DND-41 (cell line): ENCODE data around the gene CASP2.
A peak's percentile ranks its signal among the peaks of the same experiment; 100 is the strongest.

Source experiments
- ATAC-seq: fragments of 200-7000 bp; cut with Tn5 transposase; 3 replicates; pipeline ENCODE4 v1.9.1; 2021; ENCODE audit warnings: low read depth; ENCODE audit not compliant: insufficient read depth
- DNase-seq: peaks from one replicate; pipeline ENCODE4 v3.0.0-alpha.2; 2020
- H2AFZ ChIP-seq: 2 replicates; pipeline ENCODE4 v1.6.0; 2012; ENCODE audit warnings: low read depth, low read length
- H3K27ac ChIP-seq: 2 replicates; pipeline ENCODE4 v1.5.1; 2012; ENCODE audit warnings: low read length, inconsistent platforms
- H3K27me3 ChIP-seq: fragments of 200-600 bp; sonication (generic); 2 replicates; pipeline ENCODE4 v1.6.0; 2012; ENCODE audit warnings: low read length, mild to moderate bottlenecking, inconsistent platforms; ENCODE audit not compliant: insufficient read depth, poor library complexity
- H3K36me3 ChIP-seq: 2 replicates; pipeline ENCODE4 v1.5.1; 2012; ENCODE audit warnings: low read length, inconsistent platforms; ENCODE audit not compliant: insufficient read depth
- H3K4me1 ChIP-seq: 2 replicates; pipeline ENCODE4 v1.5.1; 2012; ENCODE audit warnings: mild to moderate bottlenecking, low read length; ENCODE audit not compliant: insufficient read depth
- H3K4me2 ChIP-seq: 2 replicates; pipeline ENCODE4 v1.6.0; 2012; ENCODE audit warnings: mild to moderate bottlenecking, moderate library complexity, low read length, inconsistent platforms; ENCODE audit not compliant: insufficient read depth
- H3K4me3 ChIP-seq, 2 experiments: fragments of 200-600 bp in 1 of 2; shearing (Covaris generic) in 1 of 2; 2 replicates each; pipeline ENCODE4 v1.5.1; 2012 to 2016; ENCODE audit warnings: inconsistent platforms in 2 of 2, low read length in 2 of 2, mild to moderate bottlenecking in 2 of 2, low read depth in 1 of 2, moderate library complexity in 1 of 2
- H3K79me2 ChIP-seq: 2 replicates; pipeline ENCODE4 v1.6.0; 2012; ENCODE audit warnings: low read length, inconsistent platforms; ENCODE audit not compliant: insufficient read depth
- H3K9ac ChIP-seq: 2 replicates; pipeline ENCODE4 v1.6.0; 2012; ENCODE audit warnings: low read depth, mild to moderate bottlenecking, inconsistent platforms, low read length, moderate library complexity
- H3K9me3 ChIP-seq: 2 replicates; pipeline ENCODE4 v1.5.1; 2012; ENCODE audit warnings: low read length, moderate library complexity, mild to moderate bottlenecking, inconsistent platforms; ENCODE audit not compliant: insufficient read depth, severe bottlenecking
- H4K20me1 ChIP-seq: 2 replicates; pipeline ENCODE4 v1.6.0; 2012; ENCODE audit warnings: low read length; ENCODE audit not compliant: insufficient read depth
- CTCF ChIP-seq: IDR thresholded peaks from 2 replicates; pipeline ENCODE4 v1.5.1; 2012; ENCODE audit warnings: borderline replicate concordance, low read length, moderate library complexity, mild to moderate bottlenecking; ENCODE audit not compliant: poor library complexity, severe bottlenecking; ENCODE audit errors: extremely low read depth
- EZH2 ChIP-seq: IDR thresholded peaks from 3 replicates; pipeline ENCODE4 v1.6.1; 2012; ENCODE audit warnings: borderline replicate concordance, low read depth, mild to moderate bottlenecking, moderate library complexity, low read length, inconsistent platforms; ENCODE audit not compliant: severe bottlenecking

CASP2 gene

GRCh38 chr7:143290293-143290692, 2.1 kb downstream of the CASP2 start:
- H3K4me3 ChIP-seq = peak overlapping the region; percentile 0 to 67; a peak in 3 of 4 replicates
- TF ChIP-seq CTCF = no peak
- TF ChIP-seq EZH2 = no peak
- H3K4me2 ChIP-seq = peak overlapping the region; percentile 77
- no peaks in the 10 kb centered on the region for H3K27me3 ChIP-seq
- H3K9ac ChIP-seq = peak overlapping the region; percentile 78
- H3K9me3 ChIP-seq = no peaks in the 10 kb centered on the region
- ATAC-seq (no peak), DNase-seq (no peak)
- H3K27ac ChIP-seq = peak overlapping the region; percentile 38
- peaks cover 76% of the 10 kb centered on the region for H3K79me2 ChIP-seq
- H3K36me3 ChIP-seq = peaks cover 58% of the 10 kb centered on the region
- no peak overlapping the region for H2AFZ ChIP-seq
- H4K20me1 ChIP-seq = peaks cover 46% of the 10 kb centered on the region
- H3K4me1 ChIP-seq = peaks cover 55% of the 10 kb centered on the region

DNA sequence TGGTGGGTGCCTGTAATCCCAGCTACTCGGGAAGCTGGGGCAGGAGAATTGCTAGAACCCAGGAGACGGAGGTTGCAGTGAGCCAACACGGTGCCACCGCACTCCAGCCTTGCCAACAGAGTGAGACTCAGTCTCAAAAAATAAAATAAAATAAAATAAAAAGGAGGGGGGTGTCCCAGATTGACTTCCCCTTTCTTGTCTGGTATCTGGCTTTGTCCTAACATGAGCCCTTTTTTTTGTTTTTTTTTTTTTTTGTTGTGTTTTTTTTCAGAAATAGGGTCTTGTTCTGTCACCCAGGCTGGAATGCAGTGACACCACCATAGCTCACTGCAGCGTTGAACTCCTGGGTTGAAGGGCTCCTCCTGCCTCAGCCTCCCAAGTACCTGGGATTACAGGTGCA, 4.7 kb downstream of the CASP2 start:
- H2AFZ ChIP-seq = no peak overlapping the region
- ATAC-seq (no peak), DNase-seq (no peak)
- peaks cover 50% of the 10 kb centered on the region for H3K4me1 ChIP-seq
- H3K27ac ChIP-seq = no peak overlapping the region
- no peak overlapping the region for H3K4me3 ChIP-seq
- H3K27me3 ChIP-seq = no peaks in the 10 kb centered on the region
- H3K9me3 ChIP-seq = no peaks in the 10 kb centered on the region
- TF ChIP-seq CTCF (no peak), EZH2 (no peak)
- no peak overlapping the region for H3K9ac ChIP-seq
- H4K20me1 ChIP-seq = peaks cover 57% of the 10 kb centered on the region
- H3K79me2 ChIP-seq = peaks cover 91% of the 10 kb centered on the region
- no peak overlapping the region for H3K4me2 ChIP-seq
- peaks cover 80% of the 10 kb centered on the region for H3K36me3 ChIP-seq

GRCh38 chr7:143295870-143296269, 7.7 kb downstream of the CASP2 start:
- no peak for ATAC-seq
- no peak for DNase-seq
- peaks cover 64% of the 10 kb centered on the region; the same call in 1 of the 2 replicates for H4K20me1 ChIP-seq
- no peak for TF ChIP-seq CTCF
- no peak for TF ChIP-seq EZH2
- peak overlapping the region; percentile 35; the same call in 1 of the 2 replicates for H3K4me2 ChIP-seq
- H3K9me3 ChIP-seq = no peaks in the 10 kb centered on the region
- H3K79me2 ChIP-seq = peaks cover 77% of the 10 kb centered on the region
- no peak overlapping the region for H3K9ac ChIP-seq
- H3K27me3 ChIP-seq = no peaks in the 10 kb centered on the region
- H3K27ac ChIP-seq = no peak overlapping the region
- peaks cover 94% of the 10 kb centered on the region for H3K36me3 ChIP-seq
- H3K4me1 ChIP-seq = peaks cover 32% of the 10 kb centered on the region
- no peak overlapping the region for H2AFZ ChIP-seq
- H3K4me3 ChIP-seq = no peak overlapping the region

DNA sequence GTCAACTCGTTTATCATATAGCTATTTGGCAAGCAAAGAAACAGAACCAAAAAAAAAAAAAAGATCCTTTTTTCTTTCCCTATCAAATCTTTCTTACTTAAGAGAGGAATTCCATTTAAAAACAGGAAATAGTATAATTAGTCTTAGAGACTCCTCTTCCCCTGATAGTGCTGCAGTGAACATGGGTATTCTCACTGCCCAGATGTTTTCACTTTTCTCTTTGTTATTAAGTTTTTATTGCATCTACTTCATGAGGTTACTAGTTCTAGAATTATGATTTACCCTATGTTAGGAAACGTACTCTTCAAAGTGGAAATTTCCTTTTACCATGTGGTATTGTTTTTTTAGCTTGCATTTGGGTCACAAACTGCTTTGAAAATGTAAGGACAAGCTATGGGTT, 8.5 kb downstream of the CASP2 start:
- Histone ChIP-seq H4K20me1 (peaks cover 58% of the 10 kb centered on the region; the same call in 1 of the 2 replicates), H3K79me2 (peaks cover 71% of the 10 kb centered on the region), H3K27ac (no peak overlapping the region), H3K4me3 (no peak overlapping the region), H3K36me3 (peaks cover 94% of the 10 kb centered on the region), H3K4me2 (no peak overlapping the region), H3K4me1 (peaks cover 25% of the 10 kb centered on the region), H3K27me3 (no peaks in the 10 kb centered on the region), H3K9me3 (no peaks in the 10 kb centered on the region), H3K9ac (no peak overlapping the region), H2AFZ (no peak overlapping the region)
- no peak for DNase-seq
- TF ChIP-seq CTCF (no peak), EZH2 (no peak)
- no peak for ATAC-seq
